ENCODE data around the gene PRAC2. TPM values are rescaled to one million over a fixed set of nuclear protein-coding genes. Genes with fewer than 3 reads are reported as not detected.
A peak's percentile ranks its signal among the peaks of the same experiment; 100 is the strongest.

The PRAC2 gene
- total RNA-seq, 6 experiments from 2014 or later, result not detected

GRCh38 chr17:48737330-48738043 lies 14.5 kb downstream of the PRAC2 start:
- H3K4me1 Mint-ChIP-seq (ENCODE audit: low read depth), result no peaks in the 10 kb centered on the region
- no peak overlapping the region; the same call in 1 of the 2 replicates for H3K27ac Mint-ChIP-seq
- no peak overlapping the region for H3K4me3 Mint-ChIP-seq
- peaks cover 91% of the 10 kb centered on the region for H3K27me3 Mint-ChIP-seq (ENCODE audit: insufficient read depth)
- no peaks in the 10 kb centered on the region for H3K36me3 Mint-ChIP-seq (ENCODE audit: low read depth)
- H3K9me3 Mint-ChIP-seq, result no peaks in the 10 kb centered on the region
- DNase-seq, result no peak
- no peak for TF ChIP-seq CTCF (IDR thresholded peaks at IDR 0.05)

- Mint-ChIP-seq H3K4me1 (ENCODE audit: low read depth) (no peaks in the 10 kb centered on the region), H3K27me3 (ENCODE audit: insufficient read depth) (peaks cover 94% of the 10 kb centered on the region), H3K9me3 (no peaks in the 10 kb centered on the region), H3K36me3 (ENCODE audit: low read depth) (no peaks in the 10 kb centered on the region), H3K4me3 (no peak overlapping the region), H3K27ac (no peak overlapping the region)
- TF ChIP-seq CTCF (IDR thresholded peaks at IDR 0.05), result no peak
- no peak for DNase-seq
Observed at GRCh38 chr17:48738424-48738802, 15.4 kb downstream of the PRAC2 start.

GRCh38 chr17:48738803-48739526 lies 16.0 kb downstream of the PRAC2 start:
- Mint-ChIP-seq H3K4me1 (ENCODE audit: low read depth) (no peaks in the 10 kb centered on the region), H3K36me3 (ENCODE audit: low read depth) (no peaks in the 10 kb centered on the region), H3K27me3 (ENCODE audit: insufficient read depth) (peaks cover 92% of the 10 kb centered on the region), H3K9me3 (no peaks in the 10 kb centered on the region), H3K27ac (no peak overlapping the region), H3K4me3 (peak overlapping the region; percentile 13; the same call in 1 of the 2 replicates)
- TF ChIP-seq CTCF (IDR thresholded peaks at IDR 0.05), result no peak
- no peak for DNase-seq

GRCh38 chr17:48740537-48740936 lies 17.6 kb downstream of the PRAC2 start:
- Mint-ChIP-seq H3K27me3 (ENCODE audit: insufficient read depth) (peaks cover 88% of the 10 kb centered on the region), H3K4me3 (no peak overlapping the region), H3K4me1 (ENCODE audit: low read depth) (no peaks in the 10 kb centered on the region), H3K27ac (no peak overlapping the region), H3K36me3 (ENCODE audit: low read depth) (no peaks in the 10 kb centered on the region), H3K9me3 (no peaks in the 10 kb centered on the region)
- TF ChIP-seq CTCF (IDR thresholded peaks at IDR 0.05), result no peak
- no peak for DNase-seq

- Mint-ChIP-seq H3K4me1 (ENCODE audit: low read depth) (no peaks in the 10 kb centered on the region), H3K9me3 (no peaks in the 10 kb centered on the region; the same call in 1 of the 2 replicates), H3K36me3 (ENCODE audit: low read depth) (no peaks in the 10 kb centered on the region), H3K27ac (no peak overlapping the region), H3K27me3 (ENCODE audit: insufficient read depth) (peaks cover 86% of the 10 kb centered on the region), H3K4me3 (no peak overlapping the region)
- TF ChIP-seq CTCF (IDR thresholded peaks at IDR 0.05), result no peak
- DNase-seq, result no peak
Observed at GRCh38 chr17:48745381-48746275, 22.6 kb downstream of the PRAC2 start.

Data from HFFc6 (cell line).